AG09319 (cell line): ENCODE data around the gene LHX5.

Experiments
- DNase-seq: peaks from one replicate; pipeline ENCODE4 v3.0.0-alpha.2; 2010; ENCODE audit warnings: low read depth; ENCODE audit errors: extremely low read depth
- CTCF ChIP-seq: IDR thresholded peaks from 2 replicates; pipeline ENCODE4 v1.5.1; 2011; ENCODE audit warnings: low read depth, mild to moderate bottlenecking, inconsistent platforms, low read length, moderate library complexity

LHX5 gene

GRCh38 chr12:113463746-113464451, 7.8 kb downstream of the LHX5 start:
- no peak for DNase-seq
- no peak for TF ChIP-seq CTCF

GRCh38 chr12:113462998-113463745, 8.5 kb downstream of the LHX5 start:
- TF ChIP-seq CTCF = no peak
- no peak for DNase-seq

- TF ChIP-seq CTCF = peak; percentile 91
- peak; percentile 39 for DNase-seq
These were observed 9.4 kb downstream of the LHX5 start for GRCh38 chr12:113462117-113462774.

GRCh38 chr12:113461666-113462065, 10.0 kb downstream of the LHX5 start:
- DNase-seq = no peak
- TF ChIP-seq CTCF = peak; percentile 40

GRCh38 chr12:113459981-113460380, 11.7 kb downstream of the LHX5 start:
- no peak for DNase-seq
- no peak for TF ChIP-seq CTCF

- no peak for TF ChIP-seq CTCF
- no peak for DNase-seq
These were observed 14.0 kb downstream of the LHX5 start for GRCh38 chr12:113457710-113458109.

GRCh38 chr12:113457185-113457584, 14.5 kb downstream of the LHX5 start:
- DNase-seq = no peak
- no peak for TF ChIP-seq CTCF
